ENCODE data around the gene CAV2. TPM values are rescaled to one million over a fixed set of nuclear protein-coding genes. Genes with fewer than 3 reads are reported as not detected.
A peak's percentile ranks its signal among the peaks of the same experiment; 100 is the strongest.

CAV2 gene
- total RNA-seq, 4 donors from 2014 or later: 125 to 148 (median 129) TPM

DNA sequence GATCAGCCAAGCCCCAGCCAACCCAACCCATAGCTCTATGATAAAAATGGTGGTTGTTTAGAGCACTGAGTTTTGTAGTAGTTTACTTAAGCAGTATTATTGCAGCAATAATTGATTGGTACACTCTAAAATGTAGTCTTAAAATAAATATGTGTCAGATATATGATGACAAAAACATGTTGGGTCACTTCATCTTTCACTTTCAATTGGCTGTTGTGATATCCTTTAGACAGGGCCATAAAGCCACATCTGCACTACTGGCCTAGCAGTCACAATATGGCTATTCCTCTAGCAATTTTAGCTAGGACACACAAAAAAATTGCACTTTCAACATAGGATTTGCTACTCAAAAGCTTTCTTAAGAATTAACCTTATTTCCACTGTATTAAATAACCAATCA is 19.4 kb downstream of the CAV2 start:
- no peak for TF ChIP-seq POLR2A (IDR thresholded peaks at IDR 0.05; ENCODE audit: low read depth)
- TF ChIP-seq POLR2AphosphoS5 (IDR thresholded peaks at IDR 0.05): no peak
- TF ChIP-seq, protein P1, sequence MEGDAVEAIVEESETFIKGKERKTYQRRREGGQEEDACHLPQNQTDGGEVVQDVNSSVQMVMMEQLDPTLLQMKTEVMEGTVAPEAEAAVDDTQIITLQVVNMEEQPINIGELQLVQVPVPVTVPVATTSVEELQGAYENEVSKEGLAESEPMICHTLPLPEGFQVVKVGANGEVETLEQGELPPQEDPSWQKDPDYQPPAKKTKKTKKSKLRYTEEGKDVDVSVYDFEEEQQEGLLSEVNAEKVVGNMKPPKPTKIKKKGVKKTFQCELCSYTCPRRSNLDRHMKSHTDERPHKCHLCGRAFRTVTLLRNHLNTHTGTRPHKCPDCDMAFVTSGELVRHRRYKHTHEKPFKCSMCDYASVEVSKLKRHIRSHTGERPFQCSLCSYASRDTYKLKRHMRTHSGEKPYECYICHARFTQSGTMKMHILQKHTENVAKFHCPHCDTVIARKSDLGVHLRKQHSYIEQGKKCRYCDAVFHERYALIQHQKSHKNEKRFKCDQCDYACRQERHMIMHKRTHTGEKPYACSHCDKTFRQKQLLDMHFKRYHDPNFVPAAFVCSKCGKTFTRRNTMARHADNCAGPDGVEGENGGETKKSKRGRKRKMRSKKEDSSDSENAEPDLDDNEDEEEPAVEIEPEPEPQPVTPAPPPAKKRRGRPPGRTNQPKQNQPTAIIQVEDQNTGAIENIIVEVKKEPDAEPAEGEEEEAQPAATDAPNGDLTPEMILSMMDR (IDR thresholded peaks at IDR 0.05): no peak
- no peak for TF ChIP-seq EP300 (IDR thresholded peaks at IDR 0.05)
- intact Hi-C loops (cut with DNase I): no loop called here
- Histone ChIP-seq H3K9me3 (no peaks in the 10 kb centered on the region), H3K27me3 (no peaks in the 10 kb centered on the region), H3K36me3 (no peaks in the 10 kb centered on the region), H3K27ac (replicated peaks in 1 of 4) (no peak overlapping the region), H3K4me1 (peaks cover 17 to 35% (median 20%) of the 10 kb centered on the region in 4 donors), H3K4me3 (no peak overlapping the region)
- DNase-seq (ENCODE audit: extremely low spot score): no peak

DNA sequence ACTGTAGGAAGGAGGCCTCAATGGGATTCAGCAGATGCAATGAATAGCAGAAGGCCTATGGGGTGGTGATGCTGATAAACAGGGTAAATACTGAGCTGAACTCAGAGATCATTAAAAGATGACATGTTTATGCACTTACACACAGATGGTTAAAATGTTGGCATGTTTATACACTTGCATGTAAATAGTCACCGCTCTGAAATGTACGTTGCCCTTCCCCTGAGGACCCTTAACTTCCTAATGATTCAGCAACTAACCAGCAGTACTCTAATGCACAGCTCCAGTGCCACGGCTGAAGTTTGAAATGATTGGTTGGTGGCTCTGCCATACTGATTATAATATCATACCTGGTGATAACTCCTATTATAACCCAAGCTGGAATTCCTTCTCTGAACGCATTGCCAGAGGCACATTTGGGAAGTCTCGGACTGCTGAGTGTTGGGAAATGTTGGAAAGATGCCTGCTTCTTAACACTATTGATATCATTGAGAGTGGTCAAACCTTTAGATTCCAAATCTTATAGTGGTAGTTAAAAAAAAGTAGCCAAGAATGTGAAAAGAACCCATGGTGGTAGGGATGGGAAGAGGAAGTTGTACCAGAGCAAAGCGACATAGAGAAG is 21.6 kb downstream of the CAV2 start:
- Histone ChIP-seq H3K27ac (replicated peaks in 1 of 4) (no peak overlapping the region), H3K4me1 (peaks cover 17 to 24% (median 21%) of the 10 kb centered on the region in 4 donors), H3K36me3 (no peaks in the 10 kb centered on the region), H3K4me3 (no peak overlapping the region), H3K9me3 (no peaks in the 10 kb centered on the region), H3K27me3 (no peaks in the 10 kb centered on the region)
- WGBS: 83% methylated on average over 6 of the region's 6 CpGs
- DNase-seq (ENCODE audit: extremely low spot score): peak; percentile 53
- intact Hi-C loops (cut with DNase I): loop anchor here (10.0 kb wide), 1 partner anchor 166 kb away; no protein-coding TSS in a partner anchor
- no peak for TF ChIP-seq POLR2A (IDR thresholded peaks at IDR 0.05; ENCODE audit: low read depth)
- TF ChIP-seq, protein P1 (IDR thresholded peaks at IDR 0.05): no peak
- TF ChIP-seq POLR2AphosphoS5 (IDR thresholded peaks at IDR 0.05): no peak
- TF ChIP-seq EP300 (IDR thresholded peaks at IDR 0.05): no peak

DNA sequence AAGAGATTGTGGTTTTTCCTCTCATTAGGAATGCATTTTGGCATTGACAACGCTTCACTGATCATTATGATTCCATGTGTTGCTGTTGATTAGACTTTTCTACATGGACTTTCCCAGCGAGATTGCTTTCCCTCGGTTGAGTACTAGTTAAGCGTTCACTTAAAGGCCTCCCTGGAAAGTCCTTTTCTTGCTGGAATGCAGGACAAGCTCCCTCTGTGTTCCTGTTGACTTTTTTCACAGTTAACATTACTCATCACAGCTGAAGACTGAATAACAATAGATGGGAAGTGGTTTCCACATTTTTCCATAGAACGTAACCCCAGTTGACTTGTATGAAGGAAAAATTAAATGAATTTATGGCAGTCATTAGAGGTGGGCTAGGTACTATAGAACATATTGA is 22.7 kb downstream of the CAV2 start:
- no peak for DNase-seq (ENCODE audit: extremely low spot score)
- WGBS: 84% methylated on average over 5 of the region's 5 CpGs
- Histone ChIP-seq H3K9me3 (no peaks in the 10 kb centered on the region), H3K4me3 (no peak overlapping the region), H3K4me1 (peaks cover 17 to 32% (median 30%) of the 10 kb centered on the region in 4 donors), H3K27ac (replicated peaks in 1 of 4) (peak overlapping the region; percentile 9 to 46 (median 19)), H3K36me3 (peaks cover 0 to 7% (median 1%) of the 10 kb centered on the region in 4 donors), H3K27me3 (no peaks in the 10 kb centered on the region)
- TF ChIP-seq, protein P1 (IDR thresholded peaks at IDR 0.05): no peak
- TF ChIP-seq EP300 (IDR thresholded peaks at IDR 0.05) (no peak), POLR2A (IDR thresholded peaks at IDR 0.05; ENCODE audit: low read depth) (no peak), POLR2AphosphoS5 (IDR thresholded peaks at IDR 0.05) (no peak)
- intact Hi-C loops (cut with DNase I): loop anchor here (10.0 kb wide), 1 partner anchor 167 kb away; no protein-coding TSS in a partner anchor

GRCh38 chr7:116524221-116524608 is 24.7 kb downstream of the CAV2 start:
- DNase-seq (ENCODE audit: extremely low spot score): no peak
- 19% methylated on average over 10 of the region's 10 CpGs for WGBS
- Histone ChIP-seq H3K4me1 (peaks cover 24 to 51% (median 46%) of the 10 kb centered on the region in 4 donors), H3K4me3 (peak overlapping the region; percentile 65 to 91 (median 81)), H3K27me3 (no peaks in the 10 kb centered on the region), H3K9me3 (no peaks in the 10 kb centered on the region), H3K27ac (replicated peaks in 1 of 4) (peak overlapping the region; percentile 91 to 99 (median 96)), H3K36me3 (peaks cover 0 to 18% (median 11%) of the 10 kb centered on the region in 4 donors)
- TF ChIP-seq, protein P1 (IDR thresholded peaks at IDR 0.05): no peak
- TF ChIP-seq POLR2AphosphoS5 (IDR thresholded peaks at IDR 0.05): no peak
- TF ChIP-seq POLR2A (IDR thresholded peaks at IDR 0.05; ENCODE audit: low read depth): no peak
- no peak for TF ChIP-seq EP300 (IDR thresholded peaks at IDR 0.05)
- intact Hi-C loops (cut with DNase I): loop anchor here (2.0 to 10.0 kb wide), 2 partner anchors 169 to 265 kb away; no protein-coding TSS in a partner anchor

Measured in esophagus muscularis mucosa (tissue), 4 donors.